Esophagus (tissue), 2 donors: ENCODE measurements around the gene DDX27. TPM values are rescaled to one million over a fixed set of nuclear protein-coding genes. Genes with fewer than 3 reads are reported as not detected.
"Not testable (repeated sequence)": the region's sequence is repeated elsewhere in the genome, so short reads cannot be mapped to it uniquely, and the experiment has no call there.

Experiments used
- H3K27ac ChIP-seq, 2 donors: one replicate each; pipeline ENCODE4 v1.5.1; 2013; ENCODE audit warnings: low read depth in 2 of 2, mild to moderate bottlenecking in 2 of 2, inconsistent platforms in 1 of 2, low read length in 1 of 2, moderate library complexity in 1 of 2
- H3K27me3 ChIP-seq, 2 donors: one replicate each; pipeline ENCODE4 v1.6.1; 2013; ENCODE audit warnings: low read length in 2 of 2, control low read depth in 1 of 2, mild to moderate bottlenecking in 1 of 2; ENCODE audit not compliant: insufficient read depth in 2 of 2, control insufficient read depth in 1 of 2
- H3K36me3 ChIP-seq, 2 donors: one replicate each; pipeline ENCODE4 v1.6.1; 2013; ENCODE audit warnings: low read length in 1 of 2; ENCODE audit not compliant: control insufficient read depth in 2 of 2, insufficient read depth in 2 of 2
- H3K4me1 ChIP-seq, 2 donors: one replicate each; pipeline ENCODE4 v1.6.1; 2013; ENCODE audit warnings: low read length in 1 of 2; ENCODE audit not compliant: control insufficient read depth in 2 of 2, insufficient read depth in 2 of 2
- H3K4me3 ChIP-seq, 2 donors: one replicate each; pipeline ENCODE4 v1.5.1; 2013; ENCODE audit warnings: low read length in 2 of 2, mild to moderate bottlenecking in 2 of 2, low read depth in 1 of 2, moderate library complexity in 1 of 2
- H3K9me3 ChIP-seq, 2 donors: one replicate each; pipeline ENCODE4 v1.6.1; 2013; ENCODE audit warnings: mild to moderate bottlenecking in 2 of 2, low read depth in 1 of 2, low read length in 1 of 2, moderate library complexity in 1 of 2; ENCODE audit not compliant: control insufficient read depth in 2 of 2, insufficient read depth in 1 of 2
- WGBS, 2 donors: extraction: QIAGEN DNeasy Blood & Tissue Kit; methylation state at CpG; one replicate each; pipeline ENCODE4 v1.1.7; 2013; 5-methylcytosine and 5-hydroxymethylcytosine counted together
- polyA plus RNA-seq, 2 donors: library from polyadenylated mRNA; stranded (reverse); fragments of 200-250 nt; gene quantifications; one replicate each; pipeline ENCODE4 v1.2.3, GENCODE V29; 2013
- donor health status: healthy with polysubstance abuse.
- donor health status: Bipolar disorder and iron deficiency.

The DDX27 gene
- polyA plus RNA-seq, 2 donors = 14.2 to 27.0 TPM

DNA sequence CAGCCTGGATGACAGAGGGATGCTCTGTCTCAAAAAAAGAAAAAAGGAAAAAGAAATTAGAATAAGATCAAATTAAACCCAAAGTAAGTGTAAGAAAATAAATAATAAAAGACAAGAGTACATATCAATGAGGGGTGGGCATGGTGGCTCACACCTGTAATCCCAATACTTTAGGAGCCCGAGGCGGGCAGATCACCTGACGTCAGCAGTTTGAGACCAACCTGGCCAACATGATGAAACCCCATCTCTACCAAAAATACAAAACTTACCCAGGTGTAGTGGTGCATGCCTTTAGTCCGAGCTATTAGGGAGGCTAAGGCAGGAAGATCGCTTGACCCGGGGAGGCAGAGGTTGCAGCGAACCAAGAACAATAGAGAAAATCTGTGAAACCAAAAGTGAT, 16.2 kb upstream of the DDX27 start:
- no peak overlapping the region for H3K27ac ChIP-seq
- 89 to 95% methylated on average over 7 of the region's 7 CpGs for WGBS, 2 donors
- no peaks in the 10 kb centered on the region for H3K9me3 ChIP-seq
- H3K4me3 ChIP-seq = no peak overlapping the region
- no peaks in the 10 kb centered on the region for H3K4me1 ChIP-seq
- no peaks in the 10 kb centered on the region for H3K36me3 ChIP-seq
- H3K27me3 ChIP-seq = no peaks in the 10 kb centered on the region

DNA sequence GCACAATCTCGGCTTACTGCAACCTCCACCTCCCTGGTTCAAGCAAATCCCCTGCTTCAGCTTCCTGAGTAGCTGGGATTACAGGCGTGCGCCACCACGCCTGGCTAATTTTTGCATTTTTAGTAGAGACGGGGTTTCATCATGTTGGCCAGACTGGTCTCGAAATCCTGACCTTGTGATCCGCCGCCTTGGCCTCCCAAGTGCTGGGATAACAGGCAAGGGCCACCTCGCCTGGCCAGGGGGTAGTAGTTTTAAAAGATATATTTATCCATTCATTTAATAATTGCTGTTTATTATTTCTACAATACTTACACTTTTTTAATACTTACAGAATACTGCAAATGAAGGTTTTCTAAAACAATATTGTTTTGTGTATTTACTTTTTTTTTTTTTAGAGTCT, 15.5 kb upstream of the DDX27 start:
- Histone ChIP-seq H3K9me3 (no peaks in the 10 kb centered on the region), H3K4me3 (no peak overlapping the region), H3K27me3 (no peaks in the 10 kb centered on the region), H3K4me1 (no peaks in the 10 kb centered on the region), H3K36me3 (no peaks in the 10 kb centered on the region), H3K27ac (no peak overlapping the region)
- 77 to 81% methylated on average over 9 of the region's 9 CpGs for WGBS, 2 donors

DNA sequence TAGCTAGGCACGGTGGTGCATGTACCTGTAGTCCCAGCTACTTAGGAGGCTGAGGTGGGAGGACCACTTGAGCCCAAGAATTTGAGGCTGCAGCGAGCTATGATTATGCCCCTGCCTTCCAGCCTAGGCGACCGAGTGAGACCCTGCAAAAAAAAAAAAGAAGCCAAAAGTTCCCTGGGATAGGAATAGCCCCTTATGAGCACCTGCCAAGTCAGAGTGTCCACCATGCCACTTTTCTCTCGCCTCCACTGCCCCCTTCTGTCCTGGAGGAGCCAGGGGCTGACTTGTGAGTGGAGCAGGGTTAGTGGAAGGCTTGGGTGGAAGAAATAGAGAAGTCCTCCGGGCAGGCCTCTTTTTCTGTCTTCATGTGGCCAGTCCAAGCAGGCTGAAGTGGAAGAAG, 12.1 kb upstream of the DDX27 start:
- H3K27ac ChIP-seq = no peak overlapping the region
- H3K27me3 ChIP-seq = no peaks in the 10 kb centered on the region
- H3K4me3 ChIP-seq = no peak overlapping the region
- no peaks in the 10 kb centered on the region for H3K4me1 ChIP-seq
- WGBS, 2 donors = 90 to 91% methylated on average over 6 of the region's 6 CpGs
- no peaks in the 10 kb centered on the region for H3K9me3 ChIP-seq
- H3K36me3 ChIP-seq = no peaks in the 10 kb centered on the region

DNA sequence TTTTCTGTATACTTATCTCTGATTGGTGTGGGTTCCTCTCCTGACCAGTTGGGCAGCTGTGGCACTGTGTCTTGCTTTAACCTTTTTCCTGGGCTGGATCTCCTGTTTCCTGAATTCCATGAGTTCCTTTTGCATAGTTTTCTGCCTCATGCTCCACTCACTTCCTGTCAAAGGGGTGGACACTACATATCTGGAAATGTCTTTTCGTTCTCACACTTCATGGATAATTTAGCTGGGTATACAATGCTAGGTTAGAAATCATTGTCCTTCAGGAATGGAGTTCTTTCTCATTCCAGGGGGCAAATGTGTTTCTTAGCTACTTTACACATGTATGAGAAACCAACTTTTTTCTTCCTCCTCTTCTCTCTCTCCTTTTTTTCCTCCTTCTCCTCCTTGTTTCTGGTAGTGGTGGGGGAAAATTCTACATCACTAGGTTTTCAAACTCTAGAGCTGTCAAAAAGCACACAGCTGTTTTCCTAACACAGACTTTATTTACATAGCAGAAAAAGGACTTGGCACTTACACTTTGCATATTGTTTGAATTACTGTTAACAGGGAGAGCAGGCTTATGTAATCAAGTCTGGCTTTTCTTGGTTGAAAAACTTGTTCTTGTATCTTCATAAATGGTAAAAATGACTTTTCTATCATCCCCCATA, 9.0 kb upstream of the DDX27 start:
- H3K9me3 ChIP-seq = no peaks in the 10 kb centered on the region
- no peak overlapping the region for H3K27ac ChIP-seq
- WGBS, 2 donors = 59 to 87% methylated on average over 1 of the region's 1 CpG
- no peaks in the 10 kb centered on the region for H3K36me3 ChIP-seq
- no peaks in the 10 kb centered on the region for H3K27me3 ChIP-seq
- no peak overlapping the region for H3K4me3 ChIP-seq
- H3K4me1 ChIP-seq = no peaks in the 10 kb centered on the region

DNA sequence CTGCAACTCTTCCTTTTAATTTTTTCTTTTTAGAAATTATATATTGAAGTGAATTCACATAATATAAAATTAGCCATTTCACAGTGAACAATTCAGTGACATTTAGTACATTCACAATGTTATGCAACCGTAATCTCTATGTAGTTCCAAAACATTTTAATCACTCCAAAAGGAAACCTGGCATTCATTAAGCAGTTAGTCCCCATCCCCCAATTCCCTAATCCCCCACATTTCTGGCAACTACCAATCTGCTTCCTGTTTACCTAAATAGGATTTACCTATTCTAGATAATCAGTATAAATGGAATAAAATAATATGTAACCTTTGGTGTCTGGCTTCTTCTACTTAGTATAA, 8.5 kb upstream of the DDX27 start:
- H3K36me3 ChIP-seq = no peaks in the 10 kb centered on the region
- 32 to 41% methylated on average over 1 of the region's 1 CpG for WGBS, 2 donors
- H3K4me3 ChIP-seq = no peak overlapping the region
- no peak overlapping the region for H3K27ac ChIP-seq
- H3K27me3 ChIP-seq = no peaks in the 10 kb centered on the region
- no peaks in the 10 kb centered on the region for H3K4me1 ChIP-seq
- H3K9me3 ChIP-seq = no peaks in the 10 kb centered on the region

DNA sequence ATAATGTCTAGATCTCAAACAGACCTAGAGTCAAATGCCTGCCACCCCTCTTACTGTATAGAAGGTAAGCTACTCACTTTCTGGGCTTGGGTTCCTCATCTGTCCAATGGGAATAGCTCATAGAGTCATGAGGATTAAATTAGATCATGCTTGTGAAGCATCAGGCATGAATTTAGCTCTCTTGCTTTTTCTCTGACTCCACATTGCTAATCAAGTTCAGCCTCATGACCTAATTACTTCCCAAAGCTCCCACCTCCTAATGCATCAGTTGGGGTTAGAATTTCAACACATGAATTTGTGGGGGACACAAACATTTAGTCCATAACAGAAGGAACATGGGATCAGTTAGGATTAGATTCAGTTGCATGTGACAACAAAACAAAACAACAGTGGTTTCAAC, 4.6 kb upstream of the DDX27 start:
- Histone ChIP-seq H3K36me3 (no peaks in the 10 kb centered on the region), H3K27me3 (no peaks in the 10 kb centered on the region), H3K4me3 (no peak overlapping the region), H3K9me3 (no peaks in the 10 kb centered on the region), H3K4me1 (no peaks in the 10 kb centered on the region), H3K27ac (no peak overlapping the region)

DNA sequence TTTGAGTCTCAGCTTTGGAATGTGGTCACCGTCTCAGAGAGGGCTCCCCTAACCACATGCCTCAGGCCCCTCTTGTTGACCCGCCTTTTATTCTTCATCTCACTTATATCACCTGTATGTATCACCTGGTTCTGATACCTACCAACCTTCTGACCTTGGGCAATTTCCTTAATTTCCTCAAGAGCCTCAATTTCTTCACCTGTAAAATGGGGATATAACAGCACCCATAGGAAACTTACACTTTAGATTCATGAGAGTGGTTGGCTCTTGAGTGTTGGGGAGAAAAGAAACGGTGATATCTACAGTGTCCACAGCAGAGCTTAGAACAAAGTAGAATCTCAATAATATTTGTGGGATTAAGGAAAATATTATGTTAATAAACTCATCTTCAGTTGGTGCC, 4.0 kb upstream of the DDX27 start:
- Histone ChIP-seq H3K4me3 (no peak overlapping the region), H3K4me1 (peaks cover 2 to 3% of the 10 kb centered on the region in 2 donors), H3K27me3 (no peaks in the 10 kb centered on the region), H3K9me3 (no peaks in the 10 kb centered on the region), H3K36me3 (no peaks in the 10 kb centered on the region), H3K27ac (no peak overlapping the region)
- 88 to 91% methylated on average over 3 of the region's 3 CpGs for WGBS, 2 donors

DNA sequence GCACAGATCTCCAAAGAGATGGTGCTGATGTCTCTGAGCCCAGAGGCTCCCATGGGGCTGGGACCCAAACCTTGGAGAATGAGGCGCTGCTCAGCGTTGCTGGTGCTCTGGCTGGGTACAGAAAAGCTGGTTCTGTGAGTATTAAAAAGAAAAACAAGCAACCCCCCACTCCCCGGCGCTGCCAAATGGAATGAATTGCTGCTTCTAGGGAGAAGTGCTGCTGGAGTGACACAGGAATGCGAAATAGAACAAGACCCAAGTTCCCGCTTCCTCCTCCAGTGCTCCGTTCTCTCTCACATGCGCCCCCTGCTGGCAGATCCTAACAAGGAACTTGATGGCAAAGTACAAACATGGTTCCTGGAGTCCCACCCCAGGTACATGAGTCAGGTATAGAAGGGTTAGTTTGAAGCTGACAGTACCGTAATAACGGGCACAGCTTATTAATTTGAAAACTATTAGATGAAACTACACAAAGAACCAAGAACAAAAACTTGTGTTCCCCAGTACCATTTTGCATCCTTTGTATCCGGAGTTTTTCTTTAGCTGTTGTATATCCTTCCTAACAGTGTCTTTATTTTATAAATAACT, 2.1 kb upstream of the DDX27 start:
- Histone ChIP-seq H3K27me3 (no peaks in the 10 kb centered on the region), H3K4me1 (peaks cover 6% of the 10 kb centered on the region in 2 donors), H3K36me3 (peaks cover 0 to 2% of the 10 kb centered on the region in 2 donors), H3K9me3 (no peaks in the 10 kb centered on the region), H3K27ac (peak overlapping the region in 1 of 2 donors; percentile 0), H3K4me3 (no peak overlapping the region)
- 17 to 18% methylated on average over 11 of the region's 11 CpGs for WGBS, 2 donors

DNA sequence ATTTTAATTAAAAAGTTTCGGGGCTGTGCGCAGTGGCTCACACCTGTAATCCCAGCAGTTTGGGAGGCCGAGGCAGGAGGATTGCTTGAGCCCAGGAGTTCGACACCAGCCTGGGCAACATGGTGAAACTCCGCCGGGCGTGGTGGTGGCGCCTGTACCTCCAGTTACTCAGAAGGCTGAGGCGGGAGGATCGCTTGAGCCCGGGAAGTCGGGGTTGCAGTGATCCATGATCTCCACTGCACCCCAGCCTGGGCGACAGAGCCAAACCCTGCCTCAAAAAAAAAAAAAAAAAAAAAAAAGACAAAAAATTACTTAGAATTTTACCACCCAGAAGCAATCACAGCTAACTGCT, 501 bp upstream of the DDX27 start:
- H3K4me3 ChIP-seq, H3K4me1 ChIP-seq, H3K36me3 ChIP-seq, H3K9me3 ChIP-seq, H3K27me3 ChIP-seq: not testable (repeated sequence)
- WGBS, 2 donors = 56 to 61% methylated on average over 13 of the region's 13 CpGs
- peak overlapping the region; percentile 33 to 73 for H3K27ac ChIP-seq
